SH-SY5Y (cell line): Measurements from ENCODE around the gene VPS52.

Experiments
- GATA2 ChIP-seq: IDR thresholded peaks from 2 replicates; pipeline ENCODE4 v1.6.1; 2011; ENCODE audit warnings: mild to moderate bottlenecking, low read depth, low read length
- GATA3 ChIP-seq: IDR thresholded peaks from 2 replicates; pipeline ENCODE4 v1.6.1; 2011; ENCODE audit warnings: low read depth, mild to moderate bottlenecking, low read length, moderate library complexity

- TF ChIP-seq GATA2 (no peak), GATA3 (no peak)
These were observed 23.1 kb downstream of the VPS52 start for GRCh38 chr6:33248643-33248931.
